HCT116 (cell line): ENCODE results near the gene GALNT2. TPM values are rescaled to one million over a fixed set of nuclear protein-coding genes. Genes with fewer than 3 reads are reported as not detected.

ENCODE experiments used
- ATAC-seq: fragments of 200-7000 bp; cut with Tn5 transposase; 2 replicates; pipeline ENCODE4 v1.9.1; 2020; ENCODE audit warnings: mild to moderate bottlenecking, moderate library complexity
- BruUV-seq: library from RNA; stranded (reverse); fragments of 400-500 nt; replicated peaks from 2 replicates; lab custom pipeline; 2021; lab: Mats Ljungman, UMichigan
- CTCF ChIA-PET: fragments of 300-600 bp; sonication (Branson Sonifier 250); formaldehyde crosslinking; loops from one replicate; lab custom pipeline; 2021; ENCODE audit warnings: antibody characterized with exemption; lab: Charles Lee
- POLR2A ChIA-PET: fragments of 300-600, 350-600 bp; sonication (Branson Sonifier 250); formaldehyde crosslinking; loops from one replicate; lab custom pipeline; 2021; ENCODE audit warnings: antibody characterized with exemption; lab: Charles Lee
- RAD21 ChIA-PET, 2 experiments: fragments of 300-600 bp; sonication (Branson Sonifier 250); formaldehyde crosslinking; loops; one replicate each; lab custom pipeline; 2023; ENCODE audit warnings: low total read pairs in 2 of 2; ENCODE audit not compliant: uncharacterized antibody in 2 of 2, unreplicated experiment in 2 of 2, low non-redundant PET in 1 of 2; lab: Charles Lee
- DNase-seq: peaks from one replicate; pipeline ENCODE4 v3.0.0-alpha.2; 2010; ENCODE audit warnings: low read depth, low spot score
- H2AFZ ChIP-seq: fragments of 200-600 bp; shearing (Covaris generic), sonication (generic); 2 replicates; pipeline ENCODE4 v1.6.1; 2017; ENCODE audit warnings: low read depth, mixed run types, mixed read lengths, antibody characterized with exemption, low read length; ENCODE audit not compliant: poor library complexity, severe bottlenecking
- H3K27ac ChIP-seq: 2 replicates; pipeline ENCODE4 v1.5.1; 2012; ENCODE audit warnings: low read depth, low read length
- H3K27me3 ChIP-seq: fragments of 200-600 bp; sonication (generic); 2 replicates; pipeline ENCODE4 v1.6.1; 2016; ENCODE audit warnings: mixed run types, low read length, mixed read lengths; ENCODE audit not compliant: insufficient read depth
- H3K36me3 ChIP-seq, 2 experiments: fragments of 200-500 bp in 1 of 2; fragments of 200-600 bp in 1 of 2; sonication (Bioruptor generic) in 1 of 2; sonication (generic) in 1 of 2; 2 replicates each; pipeline versions ENCODE4 v1.5.1 to v1.6.1; 2014 to 2016; ENCODE audit warnings: low read length in 2 of 2, inconsistent platforms in 1 of 2, mixed read lengths in 1 of 2, mixed run types in 1 of 2; ENCODE audit not compliant: insufficient read depth in 2 of 2, control insufficient read depth in 1 of 2
- H3K4me1 ChIP-seq, 2 experiments: fragments of 200-600 bp in 1 of 2; sonication (generic) in 1 of 2; 2 replicates each; pipeline versions ENCODE4 v1.5.1 to v1.6.1; 2012 to 2017; ENCODE audit warnings: low read length in 2 of 2, inconsistent platforms in 1 of 2, mild to moderate bottlenecking in 1 of 2, mixed read lengths in 1 of 2, mixed run types in 1 of 2, moderate library complexity in 1 of 2; ENCODE audit not compliant: insufficient read depth in 2 of 2, control insufficient read depth in 1 of 2
- H3K4me2 ChIP-seq: fragments of 200-600 bp; sonication (generic); 2 replicates; pipeline ENCODE4 v1.6.1; 2017; ENCODE audit warnings: mixed run types, low read length, mixed read lengths
- H3K4me3 ChIP-seq, 2 experiments: fragments of 200-600 bp in 1 of 2; sonication (generic) in 1 of 2; replicated peaks in 1 of 2; 2 replicates each; pipeline ENCODE4 v1.5.1; 2011 to 2016; ENCODE audit warnings: low read length in 2 of 2, control low read depth in 1 of 2, low read depth in 1 of 2, mild to moderate bottlenecking in 1 of 2, mixed read lengths in 1 of 2, mixed run types in 1 of 2
- H3K79me2 ChIP-seq: fragments of 200-600 bp; sonication (generic); 2 replicates; pipeline ENCODE4 v1.6.1; 2017; ENCODE audit warnings: mild to moderate bottlenecking, mixed run types, low read length, moderate library complexity, mixed read lengths; ENCODE audit not compliant: insufficient read depth
- H3K9ac ChIP-seq: fragments of 200-600 bp; sonication (generic); 2 replicates; pipeline ENCODE4 v1.6.1; 2016; ENCODE audit warnings: low read length, mixed read lengths
- H3K9me2 ChIP-seq: fragments of 200-600 bp; sonication (generic), shearing (Covaris generic); 2 replicates; pipeline ENCODE4 v1.6.1; 2017; ENCODE audit warnings: mixed run types, mild to moderate bottlenecking, moderate library complexity; ENCODE audit not compliant: insufficient read depth
- H3K9me3 ChIP-seq, 2 experiments: fragments of 200-500 bp in 1 of 2; fragments of 200-600 bp in 1 of 2; sonication (Bioruptor generic) in 1 of 2; sonication (generic) in 1 of 2; 2 replicates each; pipeline ENCODE4 v1.6.1; 2014 to 2017; ENCODE audit warnings: low read length in 2 of 2, mixed read lengths in 2 of 2, inconsistent platforms in 1 of 2, low read depth in 1 of 2, mild to moderate bottlenecking in 1 of 2, mixed run types in 1 of 2, moderate library complexity in 1 of 2; ENCODE audit not compliant: control insufficient read depth in 1 of 2, insufficient read depth in 1 of 2
- H4K20me1 ChIP-seq: fragments of 200-600 bp; sonication (generic), shearing (Covaris generic); 2 replicates; pipeline ENCODE4 v1.6.1; 2017; ENCODE audit warnings: mixed run types, mild to moderate bottlenecking, moderate library complexity; ENCODE audit not compliant: insufficient read depth
- CEBPB ChIP-seq: IDR thresholded peaks from 2 replicates; pipeline ENCODE4 v1.6.1; 2012; ENCODE audit warnings: low read depth
- EZH2phosphoT487 ChIP-seq: fragments of 200-600 bp; IDR thresholded peaks from 2 replicates; pipeline ENCODE4 v1.6.1; 2018; ENCODE audit warnings: antibody characterized with exemption, borderline replicate concordance
- FOSL1 ChIP-seq: IDR thresholded peaks from 2 replicates; pipeline ENCODE4 v1.6.1; 2012; ENCODE audit warnings: low read depth
- JUND ChIP-seq: IDR thresholded peaks from 2 replicates; pipeline ENCODE4 v1.6.1; 2012
- MAX ChIP-seq: IDR thresholded peaks from 2 replicates; pipeline ENCODE4 v1.6.1; 2012
- POLR2A ChIP-seq: IDR thresholded peaks from 2 replicates; pipeline ENCODE4 v1.7.0; 2011; ENCODE audit warnings: borderline replicate concordance; ENCODE audit not compliant: insufficient read depth, insufficient read length; ENCODE audit errors: extremely low read depth
- TCF7L2 ChIP-seq: IDR thresholded peaks from 2 replicates; pipeline ENCODE4 v1.7.0; 2011; ENCODE audit warnings: borderline replicate concordance, inconsistent platforms; ENCODE audit not compliant: insufficient read depth, insufficient read length; ENCODE audit errors: extremely low read depth
- ZNF274 ChIP-seq: fragments of 200-500 bp; sonication (Bioruptor generic); IDR thresholded peaks from 2 replicates; pipeline ENCODE4 v1.6.1; 2014; ENCODE audit warnings: mild to moderate bottlenecking, low read depth, low read length, inconsistent platforms
- intact Hi-C: fragments of 100-400 bp; cut with micrococcal nuclease; formaldehyde crosslinking; loops from 2 replicates; pipeline ENCODE4 v1.10.0; 2022
- total RNA-seq: library from RNA; stranded (reverse); gene quantifications from one replicate; pipeline ENCODE4 v1.2.1, GENCODE V29; 2021; ENCODE audit not compliant: unreplicated experiment

The GALNT2 gene
- total RNA-seq, 1 experiment from 2014 or later, result 40.8 TPM

DNA sequence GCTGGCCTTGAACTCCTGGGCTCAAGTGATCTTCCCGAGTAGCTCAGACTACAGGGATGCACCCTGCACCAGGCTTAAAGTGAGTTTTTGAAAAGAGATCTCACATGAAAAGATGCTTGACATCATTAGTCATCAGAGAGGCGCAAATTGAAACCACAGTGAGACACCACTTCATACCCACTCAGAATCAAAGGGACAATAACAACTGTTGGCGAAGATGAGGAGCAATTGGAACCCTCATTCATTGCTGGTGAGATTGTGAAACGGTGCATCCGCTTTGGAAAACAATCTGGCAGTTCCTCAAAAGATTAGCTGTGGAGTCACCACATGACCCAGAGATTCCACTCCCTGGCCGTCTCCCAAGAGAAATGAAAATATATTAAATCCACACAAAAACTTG, 236.8 kb downstream of the GALNT2 start:
- CTCF ChIA-PET, result no interaction called here

GRCh38 chr1:230306169-230306568, 239.1 kb downstream of the GALNT2 start:
- no peaks in the 10 kb centered on the region for H3K79me2 ChIP-seq

More for the DNA sequence above, 236.8 kb downstream of the GALNT2 start:
- Histone ChIP-seq H2AFZ (no peak overlapping the region), H3K4me3 (no peak overlapping the region), H3K9me3 (no peaks in the 10 kb centered on the region), H4K20me1 (no peaks in the 10 kb centered on the region), H3K4me1 (peaks cover 3 to 21% of the 10 kb centered on the region in 2 experiments; a peak in 3 of 4 replicates), H3K36me3 (no peaks in the 10 kb centered on the region), H3K4me2 (no peak overlapping the region), H3K27ac (no peak overlapping the region), H3K9me2 (no peaks in the 10 kb centered on the region), H3K27me3 (no peaks in the 10 kb centered on the region), H3K79me2 (no peaks in the 10 kb centered on the region), H3K9ac (no peak overlapping the region)
- no peak for DNase-seq
- POLR2A ChIA-PET, result no interaction called here
- intact Hi-C loops, result no loop called here
- RAD21 ChIA-PET, result no interaction called here
- no peak for ATAC-seq
- TF ChIP-seq JUND, result no peak
- TF ChIP-seq POLR2A, result no peak
- no peak for TF ChIP-seq CEBPB
- no TSS peak for BruUV-seq

More at GRCh38 chr1:230306169-230306568, 239.1 kb downstream of the GALNT2 start:
- POLR2A ChIA-PET, result no interaction called here
- Histone ChIP-seq H3K9me3 (no peaks in the 10 kb centered on the region), H2AFZ (no peak overlapping the region), H3K4me3 (no peak overlapping the region), H3K9me2 (no peaks in the 10 kb centered on the region), H3K4me1 (peaks cover 3 to 21% of the 10 kb centered on the region in 2 experiments; a peak in 3 of 4 replicates), H3K9ac (no peak overlapping the region), H3K4me2 (no peak overlapping the region), H3K27ac (no peak overlapping the region), H4K20me1 (no peaks in the 10 kb centered on the region), H3K27me3 (no peaks in the 10 kb centered on the region), H3K36me3 (no peaks in the 10 kb centered on the region)
- intact Hi-C loops, result no loop called here
- CTCF ChIA-PET, result no interaction called here
- no peak for DNase-seq
- no TSS peak for BruUV-seq
- no peak for TF ChIP-seq ZNF274
- TF ChIP-seq EZH2phosphoT487, result no peak
- no peak for TF ChIP-seq MAX
- TF ChIP-seq CEBPB, result no peak
- TF ChIP-seq TCF7L2, result no peak
- TF ChIP-seq FOSL1, result no peak
- RAD21 ChIA-PET, result no interaction called here
- no peak for ATAC-seq
